H1 (cell line): Measurements from ENCODE around the gene STX12. TPM values are rescaled to one million over a fixed set of nuclear protein-coding genes. Genes with fewer than 3 reads are reported as not detected.
A peak's percentile ranks its signal among the peaks of the same experiment; 100 is the strongest.

Source experiments
- CTCF ChIA-PET: fragments of 300-600 bp; sonication (Branson Sonifier 250); formaldehyde crosslinking; loops from one replicate; lab custom pipeline; 2021; ENCODE audit not compliant: partially characterized antibody; lab: Charles Lee
- POLR2A ChIA-PET: fragments of 300-600 bp; sonication (Branson Sonifier 250); formaldehyde crosslinking; loops from one replicate; lab custom pipeline; 2021; ENCODE audit warnings: inconsistent platforms; ENCODE audit not compliant: partially characterized antibody; lab: Charles Lee
- DNase-seq, 2 experiments: peaks; one replicate each; pipeline versions ENCODE4 v3.0.0 to v3.0.0-alpha.2; 2010 to 2022; ENCODE audit warnings: low spot score in 2 of 2, low read depth in 1 of 2, mixed read lengths in 1 of 2
- FAIRE-seq: peaks from 2 replicates; lab custom pipeline; 2011; peaks lifted over from hg19 to GRCh38; lab: Jason Lieb, UNC
- H2AFZ ChIP-seq: 2 replicates; pipeline ENCODE4 v1.8.1; 2012; ENCODE audit warnings: low read length, inconsistent platforms
- H2AK5ac ChIP-seq: 2 replicates; pipeline ENCODE4 v1.6.1; 2013; ENCODE audit warnings: low read depth, low read length
- H2BK120ac ChIP-seq: replicated peaks from 2 replicates; pipeline ENCODE3; 2013; ENCODE audit warnings: low read depth, low read length, inconsistent platforms
- H2BK12ac ChIP-seq: 2 replicates; pipeline ENCODE4 v1.6.1; 2013; ENCODE audit warnings: low read depth, low read length
- H2BK15ac ChIP-seq: 2 replicates; pipeline ENCODE4 v1.6.1; 2013; ENCODE audit warnings: low read length
- H2BK20ac ChIP-seq: 2 replicates; pipeline ENCODE4 v1.6.1; 2013; ENCODE audit warnings: low read length
- H2BK5ac ChIP-seq: 2 replicates; pipeline ENCODE4 v1.6.1; 2013; ENCODE audit warnings: low read depth, low read length
- H3K14ac ChIP-seq: 2 replicates; pipeline ENCODE4 v1.6.1; 2013; ENCODE audit warnings: inconsistent platforms; ENCODE audit not compliant: insufficient read length
- H3K18ac ChIP-seq: 2 replicates; pipeline ENCODE4 v1.6.1; 2013; ENCODE audit warnings: low read length; ENCODE audit errors: extremely low read depth
- H3K23ac ChIP-seq: 2 replicates; pipeline ENCODE4 v1.6.1; 2013; ENCODE audit warnings: inconsistent platforms; ENCODE audit not compliant: insufficient read length
- H3K23me2 ChIP-seq: 2 replicates; pipeline ENCODE4 v1.6.1; 2013; ENCODE audit warnings: low read depth, low read length
- H3K27ac ChIP-seq: 2 replicates; pipeline ENCODE4 v1.6.1; 2011; ENCODE audit warnings: low read depth, low read length, inconsistent platforms
- H3K27me3 ChIP-seq, 4 experiments: replicated peaks in 1 of 4; 1 replicate in 1 of 4; 2 replicates in 3 of 4; pipeline versions ENCODE4 v1.6.1 to v1.8.1; 2011 to 2013; ENCODE audit warnings: low read length in 3 of 4, mild to moderate bottlenecking in 3 of 4, inconsistent platforms in 2 of 4, mixed read lengths in 2 of 4, moderate library complexity in 1 of 4; ENCODE audit not compliant: control insufficient read depth in 3 of 4, insufficient read depth in 3 of 4; ENCODE audit errors: extremely low read depth in 1 of 4
- H3K36me3 ChIP-seq, 4 experiments: 2 replicates each; pipeline versions ENCODE4 v1.6.1 to v1.8.1; 2011 to 2013; ENCODE audit warnings: mild to moderate bottlenecking in 4 of 4, low read length in 3 of 4, moderate library complexity in 2 of 4, control low read depth in 1 of 4, inconsistent platforms in 1 of 4; ENCODE audit not compliant: insufficient read depth in 4 of 4, control insufficient read depth in 2 of 4
- H3K4ac ChIP-seq: replicated peaks from 2 replicates; pipeline ENCODE3; 2013; ENCODE audit warnings: low read length, low read depth, mixed read lengths, inconsistent platforms; ENCODE audit not compliant: insufficient read length
- H3K4me1 ChIP-seq, 4 experiments: replicated peaks in 1 of 4; 1 replicate in 1 of 4; 2 replicates in 3 of 4; pipeline versions ENCODE4 v1.6.1 to v1.8.1; 2011 to 2013; ENCODE audit warnings: low read length in 3 of 4, inconsistent platforms in 2 of 4, mixed read lengths in 1 of 4; ENCODE audit not compliant: insufficient read depth in 4 of 4, control insufficient read depth in 3 of 4
- H3K4me2 ChIP-seq, 2 experiments: 2 replicates each; pipeline versions ENCODE4 v1.6.1 to v1.8.1; 2011 to 2013; ENCODE audit warnings: low read depth in 2 of 2, low read length in 2 of 2, control low read depth in 1 of 2, inconsistent platforms in 1 of 2, mild to moderate bottlenecking in 1 of 2; ENCODE audit not compliant: insufficient read depth in 1 of 2
- H3K4me3 ChIP-seq, 4 experiments: fragments of 200-600, 300-600 bp in 1 of 4; sonication (generic), shearing (Covaris generic), sonication (Bioruptor Twin) in 1 of 4; 2 replicates each; pipeline versions ENCODE4 v1.5.1 to v1.8.1; 2011 to 2016; ENCODE audit warnings: low read length in 4 of 4, low read depth in 3 of 4, control low read depth in 2 of 4, inconsistent platforms in 2 of 4, mild to moderate bottlenecking in 2 of 4, mixed read lengths in 1 of 4, moderate library complexity in 1 of 4; ENCODE audit not compliant: insufficient read depth in 2 of 4; ENCODE audit errors: extremely low read depth in 1 of 4
- H3K56ac ChIP-seq: replicated peaks from 2 replicates; pipeline ENCODE3; 2013; ENCODE audit warnings: low read depth, mild to moderate bottlenecking, mixed read lengths, low read length, inconsistent platforms; ENCODE audit not compliant: insufficient read length
- H3K79me1 ChIP-seq: 2 replicates; pipeline ENCODE4 v1.6.1; 2013; ENCODE audit warnings: low read depth, low read length, control low read depth
- H3K79me2 ChIP-seq, 2 experiments: 2 replicates each; pipeline versions ENCODE4 v1.6.1 to v1.8.1; 2012 to 2013; ENCODE audit warnings: low read length in 2 of 2, mild to moderate bottlenecking in 2 of 2, inconsistent platforms in 1 of 2; ENCODE audit not compliant: insufficient read depth in 2 of 2, control insufficient read depth in 1 of 2
- H3K9ac ChIP-seq, 4 experiments: replicated peaks in 1 of 4; 1 replicate in 1 of 4; 2 replicates in 3 of 4; pipeline versions ENCODE4 v1.6.1 to v1.8.1; 2011 to 2013; ENCODE audit warnings: low read depth in 3 of 4, low read length in 3 of 4, control low read depth in 2 of 4, mild to moderate bottlenecking in 2 of 4, moderate library complexity in 2 of 4, inconsistent platforms in 1 of 4; ENCODE audit errors: extremely low read depth in 1 of 4
- H3K9me3 ChIP-seq, 2 experiments: 2 replicates each; pipeline versions ENCODE4 v1.6.1 to v1.8.1; 2012 to 2013; ENCODE audit warnings: mild to moderate bottlenecking in 2 of 2, moderate library complexity in 2 of 2, control low read depth in 1 of 2, inconsistent platforms in 1 of 2, low read depth in 1 of 2, low read length in 1 of 2, mixed read lengths in 1 of 2; ENCODE audit not compliant: insufficient read depth in 2 of 2
- H4K20me1 ChIP-seq, 2 experiments: replicated peaks in 1 of 2; 2 replicates each; pipeline versions ENCODE3 to v1.8.1; 2011 to 2013; ENCODE audit warnings: inconsistent platforms in 2 of 2, low read length in 2 of 2, mild to moderate bottlenecking in 1 of 2; ENCODE audit not compliant: insufficient read depth in 2 of 2, control insufficient read depth in 1 of 2
- H4K5ac ChIP-seq: 2 replicates; pipeline ENCODE4 v1.6.1; 2013; ENCODE audit warnings: low read length, low read depth, mixed read lengths, inconsistent platforms; ENCODE audit not compliant: insufficient read length
- H4K8ac ChIP-seq: 2 replicates; pipeline ENCODE4 v1.8.0; 2013; ENCODE audit warnings: mild to moderate bottlenecking, moderate library complexity, low read length, inconsistent platforms; ENCODE audit not compliant: insufficient read depth; ENCODE audit errors: extremely low read depth
- H4K91ac ChIP-seq: replicated peaks from 2 replicates; pipeline ENCODE3; 2013; ENCODE audit warnings: low read length, mixed read lengths, inconsistent platforms; ENCODE audit not compliant: insufficient read length
- CEBPB ChIP-seq: IDR thresholded peaks from 2 replicates; pipeline ENCODE4 v1.6.1; 2012; ENCODE audit warnings: low read depth, low read length
- RXRA ChIP-seq: IDR thresholded peaks from 2 replicates; pipeline ENCODE4 v1.6.1; 2011; ENCODE audit warnings: low read depth, mild to moderate bottlenecking, low read length, moderate library complexity; ENCODE audit not compliant: insufficient read depth
- WGBS, 2 experiments: shearing (Covaris generic) in 1 of 2; methylation state at CpG; one replicate each; pipeline versions ENCODE4 v1.1.6 to v1.1.7; 2013 to 2015; ENCODE audit warnings: low lambda C conversion rate in 2 of 2, mixed read lengths in 2 of 2, inconsistent platforms in 1 of 2, low coverage in 1 of 2, missing lambda C conversion rate in 1 of 2; ENCODE audit not compliant: insufficient replicate concordance in 2 of 2, insufficient coverage in 1 of 2, insufficient read length in 1 of 2; ENCODE audit errors: extremely low coverage in 1 of 2, missing lambda C conversion rate in 1 of 2; 5-methylcytosine and 5-hydroxymethylcytosine counted together
- polyA plus RNA-seq, 7 experiments: library from polyadenylated mRNA; depleted of rRNA in 3 of 7; stranded (reverse) in 5 of 7; unstranded in 2 of 7; fragments of >200 nt in 5 of 7; fragments of 200-250 nt in 2 of 7; gene quantifications; 1 replicate in 5 of 7; 2 replicates in 1 of 7; 4 replicates in 1 of 7; pipeline versions ENCODE4 v1.2.1 to v1.2.3, GENCODE V29; 2011 to 2013; ENCODE audit warnings: missing spikeins in 2 of 7, mixed read lengths in 2 of 7
- total RNA-seq: library from RNA; stranded (reverse); fragmentation: NEBNext Ultra II Directional; extraction: Animal tissue kit (Norgen Biotek cat#: 25700); gene quantifications from 2 replicates; pipeline ENCODE4 v1.2.1, GENCODE V29; 2021

STX12 gene
- total and polyA plus RNA-seq, 2 of the 8 experiments (the other 6 are each of a cell fraction or from before 2014, with no cell fraction given): 3.7 to 11.0 TPM

DNA sequence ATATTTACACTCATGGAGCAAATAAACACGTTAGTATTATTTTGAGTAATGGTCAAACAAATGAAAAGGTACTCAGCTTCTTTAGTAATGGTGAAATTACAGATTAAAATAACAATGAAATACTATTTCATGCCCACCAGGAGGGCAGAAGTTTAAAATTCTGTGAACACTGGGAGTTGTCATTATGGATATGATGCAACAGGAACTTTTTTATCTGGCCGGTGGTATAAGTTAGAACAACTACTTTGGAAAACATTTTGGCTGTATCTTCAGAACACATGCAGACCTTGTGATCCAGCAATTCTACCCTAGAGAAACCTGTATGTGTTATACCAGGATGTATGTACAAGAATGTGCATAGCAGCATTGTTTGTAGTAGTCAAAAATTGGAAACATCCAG, 34.4 kb downstream of the STX12 start:
- POLR2A ChIA-PET: interaction anchor here (1.6 to 2.0 kb wide), 2 partner anchors 23 to 82 kb away, joined by 6 to 7 read pairs; partner anchors contain the start of genes FAM76A and PPP1R8
- Histone ChIP-seq H3K18ac (no peak overlapping the region), H3K4me2 (peak overlapping the region in 1 of 2 experiments; percentile 7; a peak in 1 of 4 replicates), H3K56ac (no peak overlapping the region), H3K79me2 (no peaks in the 10 kb centered on the region), H2AK5ac (no peak overlapping the region; the same call in 1 of the 2 replicates), H3K14ac (no peak overlapping the region), H2BK20ac (no peak overlapping the region), H3K9ac (no peak overlapping the region), H4K5ac (no peak overlapping the region), H2BK15ac (no peak overlapping the region), H2BK5ac (0 out of 2 replicates have a peak overlapping the region, but pooled peaks have one; percentile 15), H3K23me2 (no peaks in the 10 kb centered on the region), H3K9me3 (no peaks in the 10 kb centered on the region), H3K4me3 (peak overlapping the region in 1 of 4 experiments; percentile 16; a peak in 1 of 8 replicates), H3K23ac (no peak overlapping the region), H3K4me1 (peaks cover 0 to 5% (median 2%) of the 10 kb centered on the region in 4 experiments; a peak in 2 of 7 replicates), H4K91ac (no peak overlapping the region), H2BK12ac (no peak overlapping the region), H4K20me1 (no peaks in the 10 kb centered on the region), H3K36me3 (no peaks in the 10 kb centered on the region), H3K27me3 (peaks cover 0 to 1% (median 0%) of the 10 kb centered on the region in 4 experiments; a peak in 1 of 7 replicates), H3K79me1 (no peaks in the 10 kb centered on the region), H3K4ac (no peak overlapping the region), H2AFZ (no peak overlapping the region), H4K8ac (no peak overlapping the region), H2BK120ac (no peak overlapping the region), H3K27ac (no peak overlapping the region)
- TF ChIP-seq RXRA: no peak
- peak; percentile 79 for TF ChIP-seq CEBPB
- 43% methylated on average over 2 of the region's 2 CpGs; no CpG with 5 or more reads in 1 of the 2 experiments for WGBS, 2 experiments
- no peak for DNase-seq
- FAIRE-seq: no peak
- CTCF ChIA-PET: no interaction called here
